HG03457 (cell line): ENCODE measurements around the gene DHRS12.

Experiments
- ATAC-seq: cut with Tn5 transposase; IDR thresholded peaks from one replicate; pipeline ENCODE4 v1.9.1; 2021; ENCODE audit warnings: moderate number of reproducible peaks; ENCODE audit not compliant: unreplicated experiment

The DHRS12 gene

GRCh38 chr13:51730927-51731326, 73.0 kb downstream of the DHRS12 start:
- ATAC-seq, result no peak

GRCh38 chr13:51729866-51730553, 74.0 kb downstream of the DHRS12 start:
- ATAC-seq, result no peak

- ATAC-seq, result no peak
Observed at GRCh38 chr13:51728972-51729371, 75.0 kb downstream of the DHRS12 start.

GRCh38 chr13:51728275-51728673, 75.7 kb downstream of the DHRS12 start:
- no peak for ATAC-seq

- ATAC-seq, result no peak
Observed at GRCh38 chr13:51727634-51728274, 76.2 kb downstream of the DHRS12 start.

- no peak for ATAC-seq
Observed at GRCh38 chr13:51726446-51727193, 77.3 kb downstream of the DHRS12 start.

GRCh38 chr13:51724721-51725120, 79.2 kb downstream of the DHRS12 start:
- ATAC-seq, result no peak

GRCh38 chr13:51723529-51723928, 80.4 kb downstream of the DHRS12 start:
- no peak for ATAC-seq

GRCh38 chr13:51721496-51721895, 82.5 kb downstream of the DHRS12 start:
- no peak for ATAC-seq

- ATAC-seq, result no peak
Observed at GRCh38 chr13:51719394-51719793, 84.6 kb downstream of the DHRS12 start.
